Measurements from ENCODE around the gene SLC15A3. TPM values are rescaled to one million over a fixed set of nuclear protein-coding genes. Genes with fewer than 3 reads are reported as not detected.

The SLC15A3 gene
- polyA plus RNA-seq, 1 donor from 2014 or later, result not detected

DNA sequence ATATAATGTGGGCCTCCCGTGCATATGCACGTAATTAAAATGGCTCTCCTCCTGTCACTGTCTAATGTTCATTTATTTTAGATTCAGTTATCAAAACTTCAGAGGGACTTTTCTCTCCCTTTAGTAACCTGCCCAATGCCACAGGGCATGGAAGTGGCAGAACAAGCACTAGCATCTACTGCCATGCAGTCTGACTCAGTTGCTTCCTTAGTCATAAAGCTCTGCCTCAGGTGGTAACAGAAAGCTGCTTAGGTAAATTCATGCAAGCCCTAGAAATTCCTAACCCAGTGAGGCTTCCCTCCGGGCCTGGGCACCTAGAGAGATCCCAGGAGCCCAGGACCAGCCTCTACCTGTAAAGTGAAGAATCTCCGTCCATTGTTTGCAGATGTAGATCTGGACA is 54.5 kb downstream of the SLC15A3 start:
- H3K36me3 ChIP-seq (ENCODE audit: insufficient read depth, low read length), result peaks cover 8% of the 10 kb centered on the region
- no peaks in the 10 kb centered on the region for H3K9me2 ChIP-seq (ENCODE audit: insufficient read depth, low read length)
- TF ChIP-seq TAF1 (IDR thresholded peaks at IDR 0.05; ENCODE audit: low read depth) (no peak), EZH2 (IDR thresholded peaks at IDR 0.05; ENCODE audit: borderline replicate concordance, insufficient read depth, low read length, poor library complexity, severe bottlenecking) (no peak)
- H3K79me2 ChIP-seq (replicated peaks; ENCODE audit: insufficient read depth, low read length), result no peaks in the 10 kb centered on the region
- no peak overlapping the region for H2AFZ ChIP-seq (ENCODE audit: low read depth, low read length)
- no peak overlapping the region for H3K9ac ChIP-seq (ENCODE audit: low read length)
- H3K4me2 ChIP-seq (ENCODE audit: low read length), result no peak overlapping the region
- H4K20me1 ChIP-seq (ENCODE audit: insufficient read depth), result no peaks in the 10 kb centered on the region
- H3K4me3 ChIP-seq (ENCODE audit: low read length), result no peak overlapping the region
- H3K27ac ChIP-seq (ENCODE audit: low read length), result no peak overlapping the region
- H3K27me3 ChIP-seq (ENCODE audit: insufficient read depth, low read depth, low read length), result no peaks in the 10 kb centered on the region
- H3K9me3 ChIP-seq (ENCODE audit: low read length), result no peaks in the 10 kb centered on the region
- H3F3A ChIP-seq (ENCODE audit: insufficient read depth, low read length, poor library complexity, severe bottlenecking), result no peaks in the 10 kb centered on the region

DNA sequence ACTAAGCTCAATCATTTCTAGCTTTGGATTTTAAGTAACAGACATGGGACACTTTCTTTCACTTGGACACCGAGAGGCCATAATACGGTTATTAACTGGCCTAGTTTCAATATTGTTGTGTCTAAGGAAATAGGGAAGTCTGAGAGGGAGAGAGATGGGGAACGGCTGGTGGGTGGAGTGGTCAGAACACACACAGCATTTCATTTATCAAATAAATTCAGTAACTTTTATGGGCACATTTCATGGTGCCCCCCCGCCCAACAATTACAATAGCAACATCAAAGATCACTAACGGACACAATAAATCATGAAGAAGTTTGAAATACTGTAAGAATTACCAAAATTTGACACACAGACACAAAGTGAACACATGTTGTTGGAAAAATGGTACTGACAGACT is 56.3 kb downstream of the SLC15A3 start:
- Histone ChIP-seq H2AFZ (ENCODE audit: low read depth, low read length) (no peak overlapping the region), H3K4me2 (ENCODE audit: low read length) (no peak overlapping the region), H4K20me1 (ENCODE audit: insufficient read depth) (no peaks in the 10 kb centered on the region), H3K27me3 (ENCODE audit: insufficient read depth, low read depth, low read length) (no peaks in the 10 kb centered on the region), H3K4me3 (ENCODE audit: low read length) (no peak overlapping the region), H3K9ac (ENCODE audit: low read length) (no peak overlapping the region), H3K79me2 (replicated peaks; ENCODE audit: insufficient read depth, low read length) (no peaks in the 10 kb centered on the region), H3K9me2 (ENCODE audit: insufficient read depth, low read length) (no peaks in the 10 kb centered on the region), H3K27ac (ENCODE audit: low read length) (no peak overlapping the region), H3K9me3 (ENCODE audit: low read length) (no peaks in the 10 kb centered on the region), H3K36me3 (ENCODE audit: insufficient read depth, low read length) (peaks cover 8% of the 10 kb centered on the region), H3F3A (ENCODE audit: insufficient read depth, low read length, poor library complexity, severe bottlenecking) (no peaks in the 10 kb centered on the region)
- TF ChIP-seq, protein P1, sequence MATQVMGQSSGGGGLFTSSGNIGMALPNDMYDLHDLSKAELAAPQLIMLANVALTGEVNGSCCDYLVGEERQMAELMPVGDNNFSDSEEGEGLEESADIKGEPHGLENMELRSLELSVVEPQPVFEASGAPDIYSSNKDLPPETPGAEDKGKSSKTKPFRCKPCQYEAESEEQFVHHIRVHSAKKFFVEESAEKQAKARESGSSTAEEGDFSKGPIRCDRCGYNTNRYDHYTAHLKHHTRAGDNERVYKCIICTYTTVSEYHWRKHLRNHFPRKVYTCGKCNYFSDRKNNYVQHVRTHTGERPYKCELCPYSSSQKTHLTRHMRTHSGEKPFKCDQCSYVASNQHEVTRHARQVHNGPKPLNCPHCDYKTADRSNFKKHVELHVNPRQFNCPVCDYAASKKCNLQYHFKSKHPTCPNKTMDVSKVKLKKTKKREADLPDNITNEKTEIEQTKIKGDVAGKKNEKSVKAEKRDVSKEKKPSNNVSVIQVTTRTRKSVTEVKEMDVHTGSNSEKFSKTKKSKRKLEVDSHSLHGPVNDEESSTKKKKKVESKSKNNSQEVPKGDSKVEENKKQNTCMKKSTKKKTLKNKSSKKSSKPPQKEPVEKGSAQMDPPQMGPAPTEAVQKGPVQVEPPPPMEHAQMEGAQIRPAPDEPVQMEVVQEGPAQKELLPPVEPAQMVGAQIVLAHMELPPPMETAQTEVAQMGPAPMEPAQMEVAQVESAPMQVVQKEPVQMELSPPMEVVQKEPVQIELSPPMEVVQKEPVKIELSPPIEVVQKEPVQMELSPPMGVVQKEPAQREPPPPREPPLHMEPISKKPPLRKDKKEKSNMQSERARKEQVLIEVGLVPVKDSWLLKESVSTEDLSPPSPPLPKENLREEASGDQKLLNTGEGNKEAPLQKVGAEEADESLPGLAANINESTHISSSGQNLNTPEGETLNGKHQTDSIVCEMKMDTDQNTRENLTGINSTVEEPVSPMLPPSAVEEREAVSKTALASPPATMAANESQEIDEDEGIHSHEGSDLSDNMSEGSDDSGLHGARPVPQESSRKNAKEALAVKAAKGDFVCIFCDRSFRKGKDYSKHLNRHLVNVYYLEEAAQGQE (IDR thresholded peaks at IDR 0.05; ENCODE audit: borderline replicate concordance), result no peak
- TF ChIP-seq POLR2AphosphoS5 (IDR thresholded peaks at IDR 0.05), result no peak
- no peak for TF ChIP-seq EP300 (conservative IDR thresholded peaks at IDR 0.05; ENCODE audit: poor library complexity, severe bottlenecking)
- TF ChIP-seq SMC3 (conservative IDR thresholded peaks at IDR 0.05; ENCODE audit: poor library complexity), result no peak
- TF ChIP-seq RAD21 (conservative IDR thresholded peaks at IDR 0.05), result no peak
- TF ChIP-seq, protein P2, sequence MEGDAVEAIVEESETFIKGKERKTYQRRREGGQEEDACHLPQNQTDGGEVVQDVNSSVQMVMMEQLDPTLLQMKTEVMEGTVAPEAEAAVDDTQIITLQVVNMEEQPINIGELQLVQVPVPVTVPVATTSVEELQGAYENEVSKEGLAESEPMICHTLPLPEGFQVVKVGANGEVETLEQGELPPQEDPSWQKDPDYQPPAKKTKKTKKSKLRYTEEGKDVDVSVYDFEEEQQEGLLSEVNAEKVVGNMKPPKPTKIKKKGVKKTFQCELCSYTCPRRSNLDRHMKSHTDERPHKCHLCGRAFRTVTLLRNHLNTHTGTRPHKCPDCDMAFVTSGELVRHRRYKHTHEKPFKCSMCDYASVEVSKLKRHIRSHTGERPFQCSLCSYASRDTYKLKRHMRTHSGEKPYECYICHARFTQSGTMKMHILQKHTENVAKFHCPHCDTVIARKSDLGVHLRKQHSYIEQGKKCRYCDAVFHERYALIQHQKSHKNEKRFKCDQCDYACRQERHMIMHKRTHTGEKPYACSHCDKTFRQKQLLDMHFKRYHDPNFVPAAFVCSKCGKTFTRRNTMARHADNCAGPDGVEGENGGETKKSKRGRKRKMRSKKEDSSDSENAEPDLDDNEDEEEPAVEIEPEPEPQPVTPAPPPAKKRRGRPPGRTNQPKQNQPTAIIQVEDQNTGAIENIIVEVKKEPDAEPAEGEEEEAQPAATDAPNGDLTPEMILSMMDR (IDR thresholded peaks at IDR 0.05; ENCODE audit: poor library complexity, severe bottlenecking), result no peak
- TF ChIP-seq MXI1 (conservative IDR thresholded peaks at IDR 0.05; ENCODE audit: poor library complexity, severe bottlenecking), result no peak
- no peak for TF ChIP-seq EZH2 (IDR thresholded peaks at IDR 0.05; ENCODE audit: borderline replicate concordance, insufficient read depth, low read length, poor library complexity, severe bottlenecking)
- TF ChIP-seq TAF1 (IDR thresholded peaks at IDR 0.05; ENCODE audit: low read depth), result no peak
